Activated naive CD4-positive, alpha-beta T cell treated with anti-CD3 and anti-CD28 coated beads, Interleukin-2, amount 50 U/mL, for 24 hours (primary cell): ENCODE data around the gene DCAF17.

Experiments used
- H3K27ac Mint-ChIP-seq: one replicate; pipeline ENCODE4 v1.8.0; 2021; ENCODE audit warnings: mild to moderate bottlenecking, mixed read lengths
- H3K27me3 Mint-ChIP-seq: one replicate; pipeline ENCODE4 v1.8.0; 2021; ENCODE audit warnings: mixed read lengths
- H3K36me3 Mint-ChIP-seq: one replicate; pipeline ENCODE4 v1.8.0; 2021; ENCODE audit warnings: mixed read lengths
- H3K4me1 Mint-ChIP-seq: one replicate; pipeline ENCODE4 v1.8.0; 2021; ENCODE audit warnings: mixed read lengths
- H3K4me3 Mint-ChIP-seq: one replicate; pipeline ENCODE4 v1.8.0; 2021; ENCODE audit warnings: mild to moderate bottlenecking, mixed read lengths
- H3K9me3 Mint-ChIP-seq: one replicate; pipeline ENCODE4 v1.8.0; 2021; ENCODE audit warnings: mixed read lengths

Gene DCAF17

DNA sequence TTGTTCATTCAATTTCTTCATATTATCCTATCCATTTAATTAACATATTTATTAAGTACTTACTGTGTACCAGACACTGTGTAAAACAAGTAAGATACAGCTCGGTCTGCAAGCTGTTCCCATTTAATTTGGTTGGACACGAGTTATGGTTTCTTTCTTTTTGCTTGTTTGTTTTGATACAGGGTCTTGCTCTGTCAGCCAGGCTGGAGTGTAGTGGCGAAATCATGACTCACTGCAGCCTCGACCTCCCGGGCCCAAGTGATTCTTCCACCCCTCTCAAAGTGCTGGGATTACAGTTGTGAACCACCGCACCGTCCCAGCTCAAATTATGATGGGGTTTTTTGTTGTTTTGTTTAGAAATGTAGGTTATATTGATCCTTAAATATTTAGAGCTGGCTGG lies 97.3 kb downstream of the DCAF17 start:
- no peaks in the 10 kb centered on the region for H3K4me1 Mint-ChIP-seq
- H3K9me3 Mint-ChIP-seq = no peaks in the 10 kb centered on the region
- peaks cover 15% of the 10 kb centered on the region for H3K27me3 Mint-ChIP-seq
- H3K36me3 Mint-ChIP-seq = no peaks in the 10 kb centered on the region
- no peak overlapping the region for H3K4me3 Mint-ChIP-seq
- no peak overlapping the region for H3K27ac Mint-ChIP-seq

DNA sequence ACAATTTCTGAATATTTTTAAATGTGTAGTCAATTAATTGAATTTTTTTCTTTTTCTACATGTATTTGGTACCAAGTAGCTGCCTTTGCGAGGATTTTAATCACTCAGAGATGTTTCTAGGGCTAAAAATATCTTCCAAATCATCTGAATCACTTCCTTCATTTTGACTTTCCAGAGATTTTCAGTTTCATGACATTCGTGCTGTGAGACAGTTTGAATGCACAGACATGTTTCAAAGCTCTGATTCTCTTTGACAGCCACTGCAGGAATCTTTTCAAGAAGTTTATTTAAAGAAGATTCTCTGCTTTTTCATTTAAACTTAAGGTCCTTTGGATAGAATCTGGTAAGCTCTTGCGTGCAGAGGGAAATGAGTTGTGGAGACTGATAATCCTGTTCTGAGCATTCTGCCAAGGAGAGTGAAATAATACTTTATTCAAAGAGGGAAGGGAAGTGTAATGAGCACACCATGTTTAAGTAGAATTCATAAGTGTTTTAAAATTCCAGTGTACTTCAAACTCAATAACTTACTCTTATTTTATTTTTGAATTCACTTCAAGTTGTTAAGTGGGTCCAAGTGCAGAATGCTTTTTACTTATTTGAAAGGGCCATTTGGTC lies 97.9 kb downstream of the DCAF17 start:
- Mint-ChIP-seq H3K27me3 (peaks cover 17% of the 10 kb centered on the region), H3K9me3 (no peaks in the 10 kb centered on the region), H3K27ac (no peak overlapping the region), H3K36me3 (no peaks in the 10 kb centered on the region), H3K4me3 (no peak overlapping the region), H3K4me1 (no peaks in the 10 kb centered on the region)

DNA sequence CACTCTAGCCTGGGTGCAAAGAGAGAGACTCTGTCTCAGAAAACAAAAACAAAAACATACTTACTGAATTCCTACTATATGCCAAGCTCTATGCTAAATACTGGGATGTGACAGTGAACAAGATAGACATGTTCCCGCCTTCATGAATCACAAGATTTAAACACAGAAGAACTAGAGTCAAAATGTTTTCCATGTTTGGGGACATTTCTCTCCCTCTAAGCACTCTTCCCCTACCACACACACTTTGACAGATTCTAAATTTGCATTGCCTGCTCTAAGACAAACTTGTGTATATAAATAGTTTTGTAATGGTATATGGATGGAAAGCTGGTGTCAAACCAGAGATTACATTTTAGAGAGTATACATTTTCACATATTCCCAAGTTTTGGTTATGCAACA lies 99.3 kb downstream of the DCAF17 start:
- no peaks in the 10 kb centered on the region for H3K4me1 Mint-ChIP-seq
- no peaks in the 10 kb centered on the region for H3K36me3 Mint-ChIP-seq
- H3K27me3 Mint-ChIP-seq = peaks cover 15% of the 10 kb centered on the region
- no peaks in the 10 kb centered on the region for H3K9me3 Mint-ChIP-seq
- H3K4me3 Mint-ChIP-seq = no peak overlapping the region
- H3K27ac Mint-ChIP-seq = no peak overlapping the region
